GM10248 (cell line): ENCODE data around the gene COL4A2.

Experiments used
- CTCF ChIA-PET: fragments of 300-600 bp; sonication (Branson Sonifier 250); formaldehyde crosslinking; extraction: SDS; loops from one replicate; lab custom pipeline; 2021; ENCODE audit warnings: antibody characterized with exemption; lab: Yijun Ruan, JAX
- POLR2A ChIA-PET: fragments of 350-650 bp; sonication (Branson Sonifier 250); formaldehyde crosslinking; extraction: SDS; loops from one replicate; lab custom pipeline; 2020; ENCODE audit warnings: antibody characterized with exemption; lab: Yijun Ruan, JAX
- DNase-seq: peaks from one replicate; pipeline ENCODE4 v3.0.0; 2012; ENCODE audit errors: extremely low spot score
- CTCF ChIP-seq: IDR thresholded peaks from 2 replicates; pipeline ENCODE4 v1.5.1; 2012; ENCODE audit warnings: mild to moderate bottlenecking, low read depth; ENCODE audit errors: extremely low read depth, missing control alignments, control extremely low read depth

Gene COL4A2

DNA sequence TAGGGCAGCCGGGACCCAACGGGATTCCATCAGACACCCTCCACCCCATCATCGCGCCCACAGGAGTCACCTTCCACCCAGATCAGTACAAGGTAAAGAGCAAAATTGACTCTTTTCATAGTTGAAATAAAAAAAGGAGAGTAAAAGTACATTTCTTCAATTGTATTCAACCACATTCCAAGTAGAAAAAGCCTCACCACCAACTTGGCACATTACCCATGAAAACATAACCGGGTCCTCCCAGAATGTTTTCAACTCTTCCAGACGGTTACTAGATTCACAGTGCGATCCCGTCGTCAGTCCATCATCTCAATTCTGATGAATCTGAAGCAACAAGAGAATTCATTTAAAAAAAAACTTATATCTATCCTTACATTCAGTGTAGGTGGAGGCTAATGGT is 129.2 kb downstream of the COL4A2 start:
- POLR2A ChIA-PET, result no interaction called here
- no peak for TF ChIP-seq CTCF
- CTCF ChIA-PET, result no interaction called here
- DNase-seq, result no peak

DNA sequence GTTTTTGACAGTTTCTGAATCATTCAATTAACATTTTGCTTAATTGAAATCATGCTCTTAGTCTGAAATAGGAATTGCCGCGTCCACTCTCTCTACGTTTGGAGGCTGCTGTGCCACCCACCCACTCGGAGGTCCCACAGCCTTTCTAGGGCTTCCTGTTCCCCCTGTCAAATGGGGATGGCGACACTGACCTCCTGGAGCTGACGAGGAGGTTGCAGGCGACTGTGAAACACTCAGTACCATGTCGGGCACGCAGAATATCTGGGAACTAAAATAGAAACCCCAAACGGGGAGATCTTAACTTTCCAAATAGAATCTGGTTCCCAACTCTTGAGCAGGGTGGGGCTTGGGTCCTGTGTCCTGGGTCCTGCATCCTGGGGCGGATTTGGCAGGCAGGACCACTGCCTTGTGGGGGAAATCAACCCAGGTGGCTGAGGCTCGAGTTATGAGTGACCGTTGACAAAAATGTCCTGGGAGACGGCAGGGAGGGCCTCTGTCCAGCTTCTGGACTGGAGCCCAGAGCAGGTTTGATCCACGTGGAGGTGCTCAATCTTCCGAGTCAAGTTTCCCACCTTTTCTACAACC is 129.8 kb downstream of the COL4A2 start:
- DNase-seq, result no peak
- CTCF ChIA-PET, result no interaction called here
- no peak for TF ChIP-seq CTCF
- POLR2A ChIA-PET, result no interaction called here

DNA sequence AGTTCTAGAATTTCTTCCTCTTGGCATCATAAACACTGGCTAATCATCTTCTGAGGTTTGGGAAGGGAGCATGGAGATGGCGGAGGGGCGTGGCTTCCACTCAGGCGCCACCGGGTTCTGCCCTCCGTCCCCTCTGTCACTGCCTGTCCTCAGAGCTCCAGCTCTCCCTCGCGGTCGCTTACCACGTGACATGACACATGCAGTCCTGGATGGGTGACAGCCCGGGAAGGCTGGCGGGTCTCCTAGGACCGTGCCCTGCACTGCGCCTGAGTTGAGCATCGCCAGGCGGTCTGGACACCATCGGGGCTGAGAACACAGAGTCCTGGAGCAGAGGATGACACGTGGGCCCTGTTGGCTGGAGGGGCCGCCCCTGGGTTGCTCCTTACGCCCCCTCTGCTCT is 131.1 kb downstream of the COL4A2 start:
- POLR2A ChIA-PET, result no interaction called here
- TF ChIP-seq CTCF, result no peak
- no peak for DNase-seq
- CTCF ChIA-PET, result no interaction called here

DNA sequence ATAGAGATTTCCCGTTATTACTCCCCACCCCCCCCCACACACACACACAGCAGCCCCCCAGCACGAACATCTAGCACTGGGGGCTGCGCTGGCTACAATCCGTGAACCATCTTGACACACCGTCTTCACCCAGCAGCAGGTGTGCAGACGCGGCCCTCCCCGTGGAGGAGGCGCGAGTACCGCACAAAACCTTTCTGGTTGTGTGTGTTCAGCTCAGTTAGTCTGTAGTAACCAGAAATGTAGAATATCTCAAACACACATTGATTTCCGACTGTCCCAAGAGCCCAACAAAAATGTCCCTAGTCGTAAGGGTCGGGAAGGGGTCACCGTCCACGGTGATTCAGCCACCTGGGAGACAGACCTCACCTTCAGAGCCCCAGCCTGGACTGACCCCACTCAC is 131.7 kb downstream of the COL4A2 start:
- POLR2A ChIA-PET, result no interaction called here

GRCh38 chr13:110440946-110441731 is 134.1 kb downstream of the COL4A2 start:
- ChIA-PET CTCF (interaction anchor here (1.0 to 1.3 kb wide), 2 partner anchors 9 to 15 kb away, joined by 3 read pairs; no protein-coding TSS in a partner anchor), POLR2A (no interaction called here)
- no peak for TF ChIP-seq CTCF
- DNase-seq, result no peak

More for the DNA sequence above, 131.7 kb downstream of the COL4A2 start:
- TF ChIP-seq CTCF, result no peak
- DNase-seq, result no peak
- CTCF ChIA-PET, result interaction anchor here (1.5 to 2.1 kb wide), 2 partner anchors 12 to 217 kb away, joined by 4 to 6 read pairs; no protein-coding TSS in a partner anchor

DNA sequence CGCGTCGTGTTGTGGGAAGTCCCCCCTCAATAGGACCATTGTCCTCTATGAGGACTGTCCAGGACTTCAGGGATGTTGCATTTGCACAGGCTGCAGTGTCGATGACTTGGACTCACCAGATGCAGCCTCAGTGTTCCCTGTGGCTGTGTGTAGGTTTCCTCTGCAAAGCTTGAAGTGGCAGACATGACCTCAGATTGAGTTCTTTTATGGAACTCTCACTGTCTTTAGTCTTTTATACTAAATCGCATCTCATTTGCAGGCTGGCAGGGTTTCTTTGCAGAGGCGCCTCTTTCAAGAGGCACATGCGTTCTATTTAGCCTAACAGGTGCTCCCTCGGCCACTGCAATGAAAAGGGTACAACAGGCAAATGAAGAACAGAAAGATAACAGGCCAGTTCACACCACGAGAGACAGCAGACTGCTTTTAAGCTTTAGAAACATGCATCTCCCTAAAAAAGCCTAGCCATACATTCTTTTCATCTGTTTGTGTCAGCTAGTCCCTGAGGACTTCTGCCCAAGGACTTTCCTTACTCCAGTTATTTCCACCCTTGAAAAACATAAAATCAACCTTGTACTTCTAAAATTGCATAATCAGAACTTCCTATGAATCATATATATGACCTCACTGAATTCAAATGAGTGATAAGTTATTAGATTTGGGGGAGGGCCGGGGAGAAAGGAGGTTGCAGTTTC is 136.0 kb downstream of the COL4A2 start:
- POLR2A ChIA-PET, result interaction anchor here (1.0 kb wide), 1 partner anchor 29 kb away, joined by 7 read pairs; no protein-coding TSS in a partner anchor
- no peak for TF ChIP-seq CTCF
- no peak for DNase-seq
- CTCF ChIA-PET, result interaction anchor here (1.0 to 3.0 kb wide), 9 partner anchors 12 to 227 kb away, joined by 3 to 39 read pairs (median 5); no protein-coding TSS in a partner anchor
